GM23338 (cell line): ENCODE data around the gene SLC6A1. TPM values are rescaled to one million over a fixed set of nuclear protein-coding genes. Genes with fewer than 3 reads are reported as not detected.

Experiments
- ATAC-seq: fragments of 200-7000 bp; cut with Tn5 transposase; 3 replicates; pipeline ENCODE4 v1.9.1; 2020
- DNase-seq: peaks from one replicate; pipeline ENCODE4 v3.0.0-alpha.2; 2015; ENCODE audit warnings: low spot score
- H2AFZ ChIP-seq: fragments of 200-600 bp; sonication (generic); 2 replicates; pipeline ENCODE4 v1.8.0; 2016; ENCODE audit warnings: antibody characterized with exemption, mild to moderate bottlenecking, moderate library complexity
- H3F3A ChIP-seq: fragments of 200-600 bp; sonication (generic); replicated peaks from 2 replicates; pipeline ENCODE4 v1.8.0; 2017; ENCODE audit warnings: antibody characterized with exemption, mixed run types, low read depth
- H3K27ac ChIP-seq: fragments of 200-600 bp; sonication (generic); 2 replicates; pipeline ENCODE4 v1.6.1; 2016; ENCODE audit warnings: low read depth
- H3K27me3 ChIP-seq: fragments of 200-600 bp; sonication (generic); 2 replicates; pipeline ENCODE4 v1.8.0; 2016; ENCODE audit warnings: mild to moderate bottlenecking, mixed run types, moderate library complexity; ENCODE audit not compliant: insufficient read depth
- H3K36me3 ChIP-seq: fragments of 200-600 bp; sonication (generic); 2 replicates; pipeline ENCODE4 v1.8.0; 2016; ENCODE audit warnings: mild to moderate bottlenecking; ENCODE audit not compliant: insufficient read depth
- H3K4me1 ChIP-seq: fragments of 200-600 bp; sonication (generic); 2 replicates; pipeline ENCODE4 v1.8.0; 2016; ENCODE audit warnings: mild to moderate bottlenecking, moderate library complexity; ENCODE audit not compliant: insufficient read depth
- H3K4me2 ChIP-seq: fragments of 200-600 bp; sonication (generic); 2 replicates; pipeline ENCODE4 v1.7.1; 2017; ENCODE audit warnings: mixed run types
- H3K4me3 ChIP-seq: fragments of 200-600 bp; sonication (generic); 2 replicates; pipeline ENCODE4 v1.6.1; 2016; ENCODE audit warnings: mixed run types
- H3K79me2 ChIP-seq: fragments of 200-600 bp; sonication (generic); replicated peaks from 2 replicates; pipeline ENCODE4 v1.8.0; 2017; ENCODE audit warnings: mild to moderate bottlenecking; ENCODE audit not compliant: insufficient read depth
- H3K9me2 ChIP-seq: fragments of 200-600 bp; sonication (generic); 2 replicates; pipeline ENCODE4 v1.8.0; 2017; ENCODE audit not compliant: insufficient read depth
- H4K20me1 ChIP-seq: fragments of 200-600 bp; sonication (generic); replicated peaks from 2 replicates; pipeline ENCODE4 v1.8.0; 2017; ENCODE audit warnings: mild to moderate bottlenecking; ENCODE audit not compliant: insufficient read depth
- H3K27ac Mint-ChIP-seq: 2 replicates; pipeline ENCODE4 v1.8.0; 2020; ENCODE audit warnings: inconsistent platforms, mild to moderate bottlenecking, moderate library complexity, mixed read lengths
- H3K27me3 Mint-ChIP-seq: 3 replicates; pipeline ENCODE4 v1.8.0; 2022; ENCODE audit warnings: low read depth, mild to moderate bottlenecking, moderate library complexity, mixed read lengths, inconsistent platforms; ENCODE audit not compliant: insufficient read depth, poor library complexity
- H3K36me3 Mint-ChIP-seq: 3 replicates; pipeline ENCODE4 v1.8.0; 2021; ENCODE audit warnings: low read depth, mild to moderate bottlenecking, inconsistent platforms, moderate library complexity, mixed read lengths
- H3K4me1 Mint-ChIP-seq: 3 replicates; pipeline ENCODE4 v1.8.0; 2020; ENCODE audit warnings: mild to moderate bottlenecking, inconsistent platforms, mixed read lengths
- H3K4me3 Mint-ChIP-seq: 3 replicates; pipeline ENCODE4 v1.8.0; 2021; ENCODE audit warnings: moderate library complexity, mild to moderate bottlenecking, inconsistent platforms, mixed read lengths
- H3K9me3 Mint-ChIP-seq: 3 replicates; pipeline ENCODE4 v1.8.0; 2020; ENCODE audit warnings: moderate library complexity, mild to moderate bottlenecking, inconsistent platforms, mixed read lengths
- CREB1 ChIP-seq: fragments of 250-450 bp; sonication (Bioruptor Pico); IDR thresholded peaks from 2 replicates; pipeline ENCODE4 v1.5.0; 2020; ENCODE audit warnings: low read depth, mild to moderate bottlenecking, moderate library complexity
- NANOG ChIP-seq: IDR thresholded peaks from 2 replicates; pipeline ENCODE4 v1.6.1; 2016; ENCODE audit warnings: antibody characterized with exemption, borderline replicate concordance
- ZNF331 ChIP-seq: fragments of 250-450 bp; sonication (Bioruptor Pico); IDR thresholded peaks from 2 replicates; pipeline ENCODE4 v1.5.0; 2020; ENCODE audit warnings: low read depth, mild to moderate bottlenecking, moderate library complexity
- polyA plus RNA-seq: library from polyadenylated mRNA; unstranded; fragments of >200 nt; fragmentation: Nextera tagmentation; extraction: Ambion mirVana; gene quantifications from 2 replicates; pipeline ENCODE4 v1.2.1, GENCODE V29; 2016
- total RNA-seq: library from RNA; depleted of rRNA; stranded (reverse); fragments of >200 nt; shearing (Covaris generic); gene quantifications from 2 replicates; pipeline ENCODE4 v1.2.3, GENCODE V29; 2014
- TF ChIP-seq, protein P1 (sequence below): IDR thresholded peaks from 2 replicates; pipeline ENCODE4 v1.6.1; 2016; ENCODE audit warnings: antibody characterized with exemption
- TF ChIP-seq, protein P2 (sequence below): fragments of 250-450 bp; sonication (Bioruptor Pico); IDR thresholded peaks from 2 replicates; pipeline ENCODE4 v1.5.0; 2020; ENCODE audit warnings: mild to moderate bottlenecking, moderate library complexity
- TF ChIP-seq, protein P3 (sequence below), 2 experiments: fragments of 200-600 bp in 1 of 2; sonication (generic) in 1 of 2; conservative IDR thresholded peaks; 2 replicates each; pipeline versions ENCODE4 v1.5.1 to v1.6.1; 2016 to 2017; ENCODE audit warnings: antibody characterized with exemption in 2 of 2, low read depth in 2 of 2, mild to moderate bottlenecking in 2 of 2, moderate library complexity in 1 of 2

Gene SLC6A1
- total and polyA plus RNA-seq, 2 experiments from 2014 or later: 0.16 to 0.28 TPM

DNA sequence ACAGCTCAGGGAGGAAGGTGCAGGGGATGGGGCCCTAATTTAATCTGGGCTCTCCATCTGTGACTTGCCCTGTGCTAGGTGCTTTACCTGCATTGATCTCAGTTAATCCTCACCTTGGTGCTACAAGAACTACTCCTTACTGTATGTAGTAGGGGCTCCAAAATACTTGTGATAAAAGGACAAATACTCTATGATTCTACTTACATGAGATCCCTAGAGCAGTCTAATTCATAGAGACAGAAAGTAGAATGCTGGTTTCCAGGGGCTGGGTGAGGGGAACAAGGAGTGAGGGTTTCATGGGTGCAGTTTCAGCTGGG is 67.2 kb downstream of the SLC6A1 start (continued):
- TF ChIP-seq CREB1 (CRISPR knock-in tag): no peak
- no peak for TF ChIP-seq NANOG

DNA sequence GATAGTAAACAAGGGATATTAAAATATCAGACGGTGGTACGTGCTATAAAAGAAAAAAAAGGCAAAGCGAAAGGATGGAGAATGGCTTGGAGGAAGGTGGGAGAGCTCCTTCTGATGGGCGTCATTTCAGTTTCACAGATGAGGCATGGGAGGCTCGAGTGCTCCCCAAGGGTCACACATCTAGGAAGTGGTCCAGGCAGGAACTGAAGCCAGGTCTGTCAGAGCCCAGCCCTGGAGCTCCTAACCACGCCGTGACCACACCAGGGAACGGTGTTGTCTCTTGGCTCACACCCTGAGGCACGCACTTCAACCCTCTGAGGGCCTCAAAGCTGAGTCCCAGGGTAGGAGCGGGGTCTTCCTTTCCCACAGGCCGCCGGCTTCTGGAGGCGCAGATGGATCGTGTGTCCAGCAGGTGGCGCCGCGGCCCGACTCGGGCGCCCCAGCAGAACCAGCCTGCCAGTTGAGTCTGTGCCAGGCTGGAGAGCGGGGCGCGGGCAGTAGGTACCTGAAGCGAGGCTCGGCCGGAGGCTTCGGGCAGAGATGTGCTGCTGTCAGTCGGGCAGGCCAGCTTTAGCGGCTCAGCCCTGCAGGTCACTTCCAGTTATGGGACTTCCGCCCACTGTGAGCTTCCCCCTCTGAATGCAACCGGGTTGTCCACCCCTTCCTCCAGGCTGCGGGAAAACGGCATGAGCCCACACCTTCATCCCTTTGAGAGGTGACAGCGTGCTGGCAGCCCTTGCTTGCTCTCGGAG is 68.1 kb downstream of the SLC6A1 start:
- H3K9me3 Mint-ChIP-seq: peaks cover 31% of the 10 kb centered on the region
- peak overlapping the region; percentile 16; the same call in 2 of the 3 replicates for H3K4me3 Mint-ChIP-seq
- DNase-seq: peak; percentile 83
- peaks cover 16% of the 10 kb centered on the region for H3K27me3 Mint-ChIP-seq
- H3K4me1 Mint-ChIP-seq: no peaks in the 10 kb centered on the region; the same call in 2 of the 3 replicates
- TF ChIP-seq, protein P1, sequence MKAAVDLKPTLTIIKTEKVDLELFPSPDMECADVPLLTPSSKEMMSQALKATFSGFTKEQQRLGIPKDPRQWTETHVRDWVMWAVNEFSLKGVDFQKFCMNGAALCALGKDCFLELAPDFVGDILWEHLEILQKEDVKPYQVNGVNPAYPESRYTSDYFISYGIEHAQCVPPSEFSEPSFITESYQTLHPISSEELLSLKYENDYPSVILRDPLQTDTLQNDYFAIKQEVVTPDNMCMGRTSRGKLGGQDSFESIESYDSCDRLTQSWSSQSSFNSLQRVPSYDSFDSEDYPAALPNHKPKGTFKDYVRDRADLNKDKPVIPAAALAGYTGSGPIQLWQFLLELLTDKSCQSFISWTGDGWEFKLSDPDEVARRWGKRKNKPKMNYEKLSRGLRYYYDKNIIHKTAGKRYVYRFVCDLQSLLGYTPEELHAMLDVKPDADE: no peak
- TF ChIP-seq, protein P2, sequence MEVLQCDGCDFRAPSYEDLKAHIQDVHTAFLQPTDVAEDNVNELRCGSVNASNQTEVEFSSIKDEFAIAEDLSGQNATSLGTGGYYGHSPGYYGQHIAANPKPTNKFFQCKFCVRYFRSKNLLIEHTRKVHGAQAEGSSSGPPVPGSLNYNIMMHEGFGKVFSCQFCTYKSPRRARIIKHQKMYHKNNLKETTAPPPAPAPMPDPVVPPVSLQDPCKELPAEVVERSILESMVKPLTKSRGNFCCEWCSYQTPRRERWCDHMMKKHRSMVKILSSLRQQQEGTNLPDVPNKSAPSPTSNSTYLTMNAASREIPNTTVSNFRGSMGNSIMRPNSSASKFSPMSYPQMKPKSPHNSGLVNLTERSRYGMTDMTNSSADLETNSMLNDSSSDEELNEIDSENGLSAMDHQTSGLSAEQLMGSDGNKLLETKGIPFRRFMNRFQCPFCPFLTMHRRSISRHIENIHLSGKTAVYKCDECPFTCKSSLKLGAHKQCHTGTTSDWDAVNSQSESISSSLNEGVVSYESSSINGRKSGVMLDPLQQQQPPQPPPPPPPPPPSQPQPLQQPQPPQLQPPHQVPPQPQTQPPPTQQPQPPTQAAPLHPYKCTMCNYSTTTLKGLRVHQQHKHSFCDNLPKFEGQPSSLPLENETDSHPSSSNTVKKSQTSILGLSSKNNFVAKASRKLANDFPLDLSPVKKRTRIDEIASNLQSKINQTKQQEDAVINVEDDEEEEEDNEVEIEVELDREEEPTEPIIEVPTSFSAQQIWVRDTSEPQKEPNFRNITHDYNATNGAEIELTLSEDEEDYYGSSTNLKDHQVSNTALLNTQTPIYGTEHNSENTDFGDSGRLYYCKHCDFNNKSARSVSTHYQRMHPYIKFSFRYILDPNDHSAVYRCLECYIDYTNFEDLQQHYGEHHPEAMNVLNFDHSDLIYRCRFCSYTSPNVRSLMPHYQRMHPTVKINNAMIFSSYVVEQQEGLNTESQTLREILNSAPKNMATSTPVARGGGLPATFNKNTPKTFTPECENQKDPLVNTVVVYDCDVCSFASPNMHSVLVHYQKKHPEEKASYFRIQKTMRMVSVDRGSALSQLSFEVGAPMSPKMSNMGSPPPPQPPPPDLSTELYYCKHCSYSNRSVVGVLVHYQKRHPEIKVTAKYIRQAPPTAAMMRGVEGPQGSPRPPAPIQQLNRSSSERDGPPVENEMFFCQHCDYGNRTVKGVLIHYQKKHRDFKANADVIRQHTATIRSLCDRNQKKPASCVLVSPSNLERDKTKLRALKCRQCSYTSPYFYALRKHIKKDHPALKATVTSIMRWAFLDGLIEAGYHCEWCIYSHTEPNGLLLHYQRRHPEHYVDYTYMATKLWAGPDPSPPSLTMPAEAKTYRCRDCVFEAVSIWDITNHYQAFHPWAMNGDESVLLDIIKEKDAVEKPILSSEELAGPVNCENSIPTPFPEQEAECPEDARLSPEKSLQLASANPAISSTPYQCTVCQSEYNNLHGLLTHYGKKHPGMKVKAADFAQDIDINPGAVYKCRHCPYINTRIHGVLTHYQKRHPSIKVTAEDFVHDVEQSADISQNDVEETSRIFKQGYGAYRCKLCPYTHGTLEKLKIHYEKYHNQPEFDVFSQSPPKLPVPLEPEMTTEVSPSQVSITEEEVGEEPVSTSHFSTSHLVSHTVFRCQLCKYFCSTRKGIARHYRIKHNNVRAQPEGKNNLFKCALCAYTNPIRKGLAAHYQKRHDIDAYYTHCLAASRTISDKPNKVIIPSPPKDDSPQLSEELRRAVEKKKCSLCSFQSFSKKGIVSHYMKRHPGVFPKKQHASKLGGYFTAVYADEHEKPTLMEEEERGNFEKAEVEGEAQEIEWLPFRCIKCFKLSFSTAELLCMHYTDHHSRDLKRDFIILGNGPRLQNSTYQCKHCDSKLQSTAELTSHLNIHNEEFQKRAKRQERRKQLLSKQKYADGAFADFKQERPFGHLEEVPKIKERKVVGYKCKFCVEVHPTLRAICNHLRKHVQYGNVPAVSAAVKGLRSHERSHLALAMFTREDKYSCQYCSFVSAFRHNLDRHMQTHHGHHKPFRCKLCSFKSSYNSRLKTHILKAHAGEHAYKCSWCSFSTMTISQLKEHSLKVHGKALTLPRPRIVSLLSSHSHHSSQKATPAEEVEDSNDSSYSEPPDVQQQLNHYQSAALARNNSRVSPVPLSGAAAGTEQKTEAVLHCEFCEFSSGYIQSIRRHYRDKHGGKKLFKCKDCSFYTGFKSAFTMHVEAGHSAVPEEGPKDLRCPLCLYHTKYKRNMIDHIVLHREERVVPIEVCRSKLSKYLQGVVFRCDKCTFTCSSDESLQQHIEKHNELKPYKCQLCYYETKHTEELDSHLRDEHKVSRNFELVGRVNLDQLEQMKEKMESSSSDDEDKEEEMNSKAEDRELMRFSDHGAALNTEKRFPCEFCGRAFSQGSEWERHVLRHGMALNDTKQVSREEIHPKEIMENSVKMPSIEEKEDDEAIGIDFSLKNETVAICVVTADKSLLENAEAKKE (CRISPR knock-in tag): no peak
- TF ChIP-seq ZNF331 (CRISPR knock-in tag) (no peak), NANOG (no peak)
- TF ChIP-seq, protein P3, sequence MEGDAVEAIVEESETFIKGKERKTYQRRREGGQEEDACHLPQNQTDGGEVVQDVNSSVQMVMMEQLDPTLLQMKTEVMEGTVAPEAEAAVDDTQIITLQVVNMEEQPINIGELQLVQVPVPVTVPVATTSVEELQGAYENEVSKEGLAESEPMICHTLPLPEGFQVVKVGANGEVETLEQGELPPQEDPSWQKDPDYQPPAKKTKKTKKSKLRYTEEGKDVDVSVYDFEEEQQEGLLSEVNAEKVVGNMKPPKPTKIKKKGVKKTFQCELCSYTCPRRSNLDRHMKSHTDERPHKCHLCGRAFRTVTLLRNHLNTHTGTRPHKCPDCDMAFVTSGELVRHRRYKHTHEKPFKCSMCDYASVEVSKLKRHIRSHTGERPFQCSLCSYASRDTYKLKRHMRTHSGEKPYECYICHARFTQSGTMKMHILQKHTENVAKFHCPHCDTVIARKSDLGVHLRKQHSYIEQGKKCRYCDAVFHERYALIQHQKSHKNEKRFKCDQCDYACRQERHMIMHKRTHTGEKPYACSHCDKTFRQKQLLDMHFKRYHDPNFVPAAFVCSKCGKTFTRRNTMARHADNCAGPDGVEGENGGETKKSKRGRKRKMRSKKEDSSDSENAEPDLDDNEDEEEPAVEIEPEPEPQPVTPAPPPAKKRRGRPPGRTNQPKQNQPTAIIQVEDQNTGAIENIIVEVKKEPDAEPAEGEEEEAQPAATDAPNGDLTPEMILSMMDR (conservative IDR thresholded peaks at IDR 0.05; ENCODE audit: low read depth in 2 of 2): peak; percentile 68 to 88
- Histone ChIP-seq H3K27me3 (peaks cover 14% of the 10 kb centered on the region), H3F3A (no peaks in the 10 kb centered on the region), H3K4me3 (peak overlapping the region; percentile 63), H3K79me2 (no peaks in the 10 kb centered on the region), H3K27ac (no peak overlapping the region), H3K36me3 (no peaks in the 10 kb centered on the region), H3K4me2 (peak overlapping the region; percentile 90), H4K20me1 (no peaks in the 10 kb centered on the region), H3K4me1 (no peaks in the 10 kb centered on the region), H2AFZ (peak overlapping the region; percentile 97), H3K9me2 (no peaks in the 10 kb centered on the region)
- H3K27ac Mint-ChIP-seq: no peak overlapping the region
- peaks cover 12% of the 10 kb centered on the region; the same call in 2 of the 3 replicates for H3K36me3 Mint-ChIP-seq
- peak; percentile 91 for ATAC-seq
